Stimulated activated CD8-positive, alpha-beta memory T cell treated with anti-CD3 and anti-CD28 coated beads, Interleukin-4, amount 100 ng/mL, for 48 hours (primary cell): Measurements from ENCODE around the gene KCND3.
"Not testable (repeated sequence)": the region's sequence is repeated elsewhere in the genome, so short reads cannot be mapped to it uniquely, and the experiment has no call there.

Source experiments
- DNase-seq: peaks from one replicate; pipeline ENCODE4 v3.0.0-alpha.2; 2020

Gene KCND3

DNA sequence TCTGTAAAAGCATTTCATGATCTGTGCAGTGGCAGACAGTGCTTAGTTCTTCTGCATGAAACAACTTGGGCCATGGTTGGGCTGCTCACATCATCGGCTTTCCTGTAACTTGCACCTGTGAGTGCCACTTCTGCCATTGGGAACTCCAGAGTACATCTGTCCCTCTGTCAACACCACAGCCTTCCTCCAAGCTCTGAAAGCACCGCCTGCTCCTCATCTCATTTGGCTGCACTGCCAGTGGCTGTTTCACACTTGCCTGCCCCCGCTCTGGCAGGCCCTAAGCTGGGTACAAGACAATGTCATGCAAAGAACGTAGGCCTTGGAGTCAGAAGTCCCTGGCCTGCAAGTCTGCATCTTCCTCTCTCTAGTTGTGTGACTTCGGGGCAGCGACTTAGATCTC is 187.4 kb downstream of the KCND3 start:
- DNase-seq: no peak

GRCh38 chr1:111801071-111801850 is 188.2 kb downstream of the KCND3 start:
- no peak for DNase-seq

- not testable (repeated sequence) for DNase-seq
These were observed 189.7 kb downstream of the KCND3 start for GRCh38 chr1:111799722-111800121.

DNA sequence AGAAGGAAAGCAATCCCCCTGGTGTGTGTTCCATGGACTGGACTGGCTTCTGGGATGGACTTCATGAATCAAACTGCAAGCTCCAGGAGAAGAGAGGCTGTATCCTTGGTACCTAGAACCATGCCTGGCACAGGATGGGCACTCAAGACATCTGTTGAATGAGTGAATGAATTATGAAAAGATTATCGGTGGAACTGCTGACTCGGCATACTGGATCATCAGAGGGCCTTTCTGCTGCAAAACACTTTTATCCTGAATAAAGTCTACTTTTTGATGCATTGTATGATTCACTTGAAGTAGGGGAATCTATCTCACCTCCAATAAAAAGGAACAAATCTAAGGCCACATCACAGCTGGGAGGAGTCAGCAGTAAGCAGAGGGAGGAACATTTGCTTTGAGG is 190.9 kb downstream of the KCND3 start:
- DNase-seq: no peak

- DNase-seq: no peak
These were observed 194.1 kb downstream of the KCND3 start for GRCh38 chr1:111795401-111795800.

DNA sequence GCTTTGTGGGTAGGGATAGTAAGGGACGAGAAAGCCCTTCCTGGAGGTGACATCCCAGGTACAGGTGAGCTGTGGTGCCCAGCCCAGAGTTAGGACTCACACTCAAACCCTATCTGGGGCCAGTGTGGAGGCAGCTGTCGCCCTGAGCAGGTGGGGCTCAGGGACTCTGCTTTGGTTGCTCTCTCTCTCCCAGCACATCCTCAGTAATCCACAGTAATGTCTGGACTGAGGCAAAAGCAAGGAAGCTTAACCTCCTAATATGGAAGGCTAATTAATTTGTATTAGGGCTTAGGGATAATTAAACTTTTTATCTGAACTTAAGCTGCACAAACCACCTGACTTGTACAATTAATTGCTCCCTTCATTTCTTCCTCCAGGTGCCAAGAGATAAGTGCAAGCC is 195.5 kb downstream of the KCND3 start:
- DNase-seq: no peak

DNA sequence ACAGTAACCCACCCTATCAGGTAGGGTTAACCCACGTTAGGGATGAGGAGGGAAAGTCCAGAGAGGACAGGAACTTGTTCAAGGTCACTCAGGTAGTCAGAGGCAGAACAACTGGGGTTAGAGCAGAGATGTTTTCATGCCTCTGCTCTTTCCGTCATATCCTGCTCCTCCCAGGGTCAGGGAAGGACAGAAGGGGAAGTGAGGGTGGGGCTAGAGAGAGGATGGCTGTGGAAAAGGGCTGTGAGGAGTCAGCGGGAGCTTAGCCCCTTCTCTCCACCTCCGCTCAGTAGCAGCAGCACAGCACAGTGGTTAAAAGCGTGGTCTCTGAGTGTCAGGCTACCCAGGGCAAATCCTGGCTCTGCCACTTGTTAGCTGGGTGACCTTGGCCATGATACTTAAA is 197.2 kb downstream of the KCND3 start:
- no peak for DNase-seq

DNA sequence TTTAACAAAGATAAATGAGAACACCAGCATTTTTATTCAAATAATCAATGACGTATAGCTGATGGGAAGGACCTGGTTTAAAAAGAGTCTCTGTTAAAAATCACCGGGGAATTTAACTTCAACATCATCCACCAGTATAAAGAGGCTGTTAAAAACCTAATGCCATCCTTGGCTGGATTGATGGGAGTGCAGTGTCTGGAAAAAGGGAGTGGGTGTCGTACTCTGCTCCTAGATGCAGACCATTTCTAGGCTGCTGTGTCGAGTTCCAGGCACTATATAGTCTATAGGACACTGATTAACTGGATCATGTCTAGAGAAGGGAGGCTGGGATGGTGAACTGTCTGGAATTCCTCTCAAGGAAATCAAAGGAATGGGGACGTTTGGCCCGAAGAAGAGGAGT is 197.7 kb downstream of the KCND3 start:
- no peak for DNase-seq

DNA sequence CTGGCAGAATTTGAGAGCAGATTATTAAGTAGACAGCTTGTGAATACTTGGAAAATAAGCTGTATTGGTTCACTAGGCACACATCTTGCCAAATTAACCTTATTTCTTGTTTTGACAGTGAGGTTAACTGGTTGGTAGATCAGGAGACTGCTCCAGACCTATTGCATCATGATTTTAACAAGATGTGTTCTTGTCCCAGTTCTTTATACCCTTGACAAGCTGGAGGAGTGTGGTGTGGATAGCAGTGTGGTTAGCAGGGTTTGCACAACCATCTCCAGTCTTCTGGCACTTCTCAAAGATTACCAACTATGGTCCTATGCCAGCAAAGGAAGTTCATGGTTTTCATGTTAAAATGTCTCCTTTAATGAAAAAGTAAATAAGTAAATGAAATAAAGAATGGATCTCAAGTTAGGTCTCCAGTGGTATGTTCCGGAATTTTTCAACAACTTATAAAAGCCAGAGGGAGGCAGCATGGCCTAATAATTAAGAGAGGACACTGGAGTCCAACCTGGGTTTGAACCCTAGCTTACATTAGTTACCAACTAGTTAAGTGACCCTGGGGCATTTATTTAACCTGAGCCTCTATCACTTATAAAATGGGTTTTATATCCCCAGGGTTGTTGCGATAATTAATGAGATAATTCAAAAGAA is 199.7 kb downstream of the KCND3 start:
- no peak for DNase-seq

GRCh38 chr1:111789142-111789541 is 200.3 kb downstream of the KCND3 start:
- no peak for DNase-seq

- DNase-seq: no peak
These were observed 202.7 kb downstream of the KCND3 start for GRCh38 chr1:111786669-111787207.

GRCh38 chr1:111784273-111784901 is 205.1 kb downstream of the KCND3 start:
- no peak for DNase-seq

GRCh38 chr1:111779546-111779945 is 209.9 kb downstream of the KCND3 start:
- DNase-seq: no peak

GRCh38 chr1:111778541-111779051 is 210.9 kb downstream of the KCND3 start:
- DNase-seq: no peak

GRCh38 chr1:111778066-111778465 is 211.4 kb downstream of the KCND3 start:
- DNase-seq: no peak

DNA sequence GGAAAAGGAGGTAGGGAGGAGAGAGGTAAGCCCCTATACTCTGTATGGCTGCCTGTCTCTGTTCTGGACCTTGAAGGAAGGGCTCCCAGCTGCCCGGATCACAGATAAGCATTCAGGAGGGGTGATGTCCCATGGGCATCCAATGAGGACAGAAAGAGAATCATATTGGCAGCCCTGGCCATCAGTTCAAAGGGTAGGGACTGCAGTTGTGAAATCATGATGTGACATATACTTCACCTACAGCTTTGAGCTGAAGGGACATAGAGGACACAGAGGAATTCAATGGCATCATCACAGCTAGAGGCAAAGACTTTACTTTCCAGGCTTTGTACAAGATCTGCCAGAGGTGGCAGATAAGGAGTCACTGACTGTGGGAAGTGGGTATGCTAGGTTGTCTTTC is 212.2 kb downstream of the KCND3 start:
- no peak for DNase-seq

- no peak for DNase-seq
These were observed 212.6 kb downstream of the KCND3 start for GRCh38 chr1:111776861-111777260.

GRCh38 chr1:111776391-111776790 is 213.1 kb downstream of the KCND3 start:
- no peak for DNase-seq

DNA sequence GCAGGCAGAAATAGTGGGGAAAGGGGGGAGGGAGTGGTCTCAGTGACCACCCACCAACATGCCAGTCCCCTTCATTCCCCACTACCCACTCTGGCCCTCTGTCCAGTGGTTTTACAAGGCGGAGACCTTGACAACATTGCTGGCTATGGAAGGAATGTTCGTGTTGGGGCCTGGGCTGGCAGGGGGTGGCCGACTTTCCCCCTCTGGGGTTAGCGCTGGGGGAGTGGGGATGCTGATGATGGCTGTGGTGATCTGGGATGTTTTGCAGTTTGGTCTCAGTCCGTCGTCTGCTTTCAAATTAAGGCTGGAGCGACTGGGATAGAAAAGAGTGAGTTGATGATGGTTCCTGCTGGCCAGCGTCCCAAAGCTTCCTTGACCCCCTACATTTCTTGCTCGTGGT is 213.5 kb downstream of the KCND3 start:
- DNase-seq: no peak

DNA sequence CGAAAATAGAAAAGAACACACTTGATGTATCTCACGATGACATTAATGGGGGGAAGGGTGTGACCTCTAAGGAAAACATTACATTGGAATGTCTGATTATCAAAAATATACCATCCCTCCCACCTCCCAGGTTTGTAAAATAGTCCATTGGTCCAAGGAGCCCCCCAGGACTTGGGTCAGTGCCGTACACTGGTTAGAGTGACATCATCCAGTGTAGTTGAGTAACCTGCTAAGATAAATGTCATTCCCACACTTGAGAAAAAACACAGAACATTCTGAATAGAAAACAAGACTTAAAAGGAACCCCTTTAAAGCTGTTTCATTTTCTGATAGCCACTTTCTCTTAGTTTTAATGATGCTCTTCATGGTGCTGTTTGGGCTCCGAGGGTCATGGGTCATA is 218.6 kb downstream of the KCND3 start:
- DNase-seq: no peak

DNA sequence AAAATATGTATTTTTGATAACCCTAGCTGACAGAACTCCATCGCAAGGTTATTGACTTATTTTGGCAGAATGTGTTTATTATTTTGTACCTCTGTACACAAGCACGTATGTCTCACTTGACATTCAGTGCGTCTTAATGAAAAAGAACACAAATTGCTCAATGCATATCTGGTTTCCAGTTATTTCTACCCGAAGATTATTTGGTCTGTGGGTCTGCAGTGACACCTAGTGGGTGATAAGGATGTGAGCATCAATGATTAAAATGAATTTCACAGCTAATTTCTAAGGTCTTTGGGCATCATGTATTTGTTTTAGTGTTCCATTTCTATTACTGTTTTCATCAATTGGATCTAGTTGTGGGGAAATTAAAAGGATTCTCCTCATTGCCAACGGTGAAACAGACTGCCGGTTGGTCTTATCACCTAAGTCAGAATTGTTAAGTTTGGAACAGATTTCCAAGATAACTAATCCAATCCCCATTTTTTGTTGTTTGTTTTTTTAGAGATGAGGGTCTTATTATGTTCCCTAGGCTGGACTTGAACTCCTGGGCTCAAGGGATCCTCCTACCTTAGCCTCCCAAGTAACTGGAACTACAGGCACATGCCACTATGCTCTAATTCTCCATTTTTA is 219.8 kb downstream of the KCND3 start:
- peak; percentile 39 for DNase-seq

DNA sequence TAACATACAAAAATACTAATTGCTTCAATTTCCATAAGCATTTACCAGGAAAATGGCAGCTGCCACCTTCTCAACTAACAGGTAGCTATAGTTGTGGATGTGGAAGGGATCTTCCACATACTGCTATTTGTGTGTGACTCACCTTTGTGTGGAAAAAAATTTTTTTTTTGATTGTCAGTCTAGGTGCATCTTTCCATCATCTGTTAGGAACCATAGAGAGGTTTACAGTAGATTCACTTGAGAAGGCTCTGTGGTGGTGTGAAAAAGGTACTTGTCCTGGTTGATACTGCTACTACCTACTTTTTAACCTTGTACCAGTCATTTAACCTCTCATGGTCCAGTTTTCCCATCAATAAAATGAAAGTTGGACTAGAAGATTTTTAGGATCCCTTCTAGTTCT is 220.8 kb downstream of the KCND3 start:
- DNase-seq: no peak

DNA sequence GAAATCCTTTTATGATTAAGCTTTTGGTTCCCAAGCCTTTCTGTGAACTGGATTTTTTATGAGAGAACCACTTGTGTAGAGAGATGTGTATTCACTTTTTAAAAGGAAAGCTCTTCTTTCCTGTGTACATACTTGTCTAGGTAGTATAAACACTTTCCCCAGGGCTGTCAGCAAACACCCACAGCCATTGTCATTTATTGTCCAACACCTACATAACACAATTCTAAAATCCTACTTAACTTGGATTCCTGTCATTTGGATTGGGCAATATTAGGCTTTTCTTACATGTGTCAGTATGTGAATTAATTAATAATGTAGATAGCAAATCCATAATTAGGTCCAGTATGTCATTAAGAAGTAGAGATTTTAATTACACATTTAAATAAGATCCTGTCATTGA is 221.4 kb downstream of the KCND3 start:
- no peak for DNase-seq
